ENCODE data around the gene NPTX1.
A peak's percentile ranks its signal among the peaks of the same experiment; 100 is the strongest.

The NPTX1 gene

DNA sequence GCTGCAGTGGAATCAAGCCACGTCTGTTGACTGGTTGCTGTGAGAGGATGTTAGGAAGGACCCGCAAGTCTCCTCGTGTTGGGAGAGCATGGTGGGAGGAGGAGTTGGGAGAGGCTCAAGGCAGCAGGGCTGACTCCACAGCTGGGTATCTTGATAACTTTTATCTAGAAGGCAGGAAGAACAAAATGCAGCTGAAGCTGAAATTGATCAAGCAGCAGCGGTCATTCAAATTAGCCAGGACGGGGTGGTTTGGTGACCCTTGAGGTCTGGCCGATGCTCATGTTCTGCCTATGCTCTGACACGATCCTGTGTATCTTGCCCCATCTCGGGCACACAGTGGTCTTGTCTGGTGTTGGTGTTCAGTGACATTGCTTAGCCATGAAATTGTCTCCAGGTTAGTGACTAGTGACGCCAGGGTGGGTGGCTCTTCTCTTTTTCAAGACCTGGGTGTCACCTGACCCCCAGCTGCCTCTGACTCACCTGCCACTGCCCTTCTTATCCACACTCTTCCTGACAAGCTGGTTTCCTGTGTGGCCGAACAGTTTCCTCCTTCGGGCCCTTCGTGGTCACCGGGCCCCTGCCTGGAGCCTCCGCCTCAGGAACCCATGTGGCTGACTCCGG lies 19.1 kb downstream of the NPTX1 start:
- TF ChIP-seq MYC (IDR thresholded peaks at IDR 0.05; ENCODE audit: low read depth, low read length) = peak; percentile 56; the same call in 1 of the 2 replicates
- TF ChIP-seq POLR2A (IDR thresholded peaks at IDR 0.05; ENCODE audit: extremely low read depth, insufficient read length) = no peak
- DNase-seq (ENCODE audit: low read depth) = peak; percentile 48
- no peak overlapping the region for H3K4me3 ChIP-seq (ENCODE audit: low read depth, low read length)

DNA sequence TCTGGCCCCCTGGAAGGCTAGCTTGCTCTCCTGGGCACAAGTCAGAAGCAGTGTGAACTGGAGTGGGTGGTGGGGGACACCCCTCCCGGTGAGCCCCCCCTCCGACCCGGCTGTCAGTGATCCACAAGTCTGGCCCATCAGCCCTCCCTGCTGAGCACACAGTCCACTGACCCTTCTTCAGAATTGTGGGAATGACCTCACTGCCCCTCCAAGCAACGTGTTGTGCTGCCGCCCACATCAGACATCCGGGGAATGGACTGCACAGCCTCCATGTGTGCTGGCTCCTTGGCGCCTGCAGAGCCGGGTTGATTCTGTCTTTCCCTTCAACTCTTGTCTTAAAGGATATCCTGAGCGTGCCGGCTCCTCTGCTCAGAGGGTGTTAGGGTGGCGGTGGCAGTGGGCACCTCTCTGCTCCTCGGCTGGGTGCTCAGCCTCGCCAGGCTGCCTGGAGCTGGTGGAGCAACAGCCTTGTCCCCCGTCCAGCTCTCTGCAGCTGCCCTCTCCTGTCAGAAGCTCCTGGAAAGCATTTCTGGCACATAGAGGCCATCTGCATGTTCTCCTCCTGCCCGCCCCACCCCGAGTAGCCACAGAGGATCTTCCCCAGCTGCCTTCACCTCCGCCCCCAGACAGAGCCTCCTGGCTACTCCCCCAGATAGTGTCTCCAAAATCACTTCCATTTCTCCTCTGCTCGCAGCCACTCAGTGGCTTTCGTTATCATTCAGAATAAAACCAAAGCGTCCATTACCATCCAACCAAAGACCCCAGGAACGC lies 19.8 kb downstream of the NPTX1 start:
- H3K4me3 ChIP-seq (ENCODE audit: low read depth, low read length) = no peak overlapping the region
- no peak for DNase-seq (ENCODE audit: low read depth)
- no peak for TF ChIP-seq POLR2A (IDR thresholded peaks at IDR 0.05; ENCODE audit: extremely low read depth, insufficient read length)

DNA sequence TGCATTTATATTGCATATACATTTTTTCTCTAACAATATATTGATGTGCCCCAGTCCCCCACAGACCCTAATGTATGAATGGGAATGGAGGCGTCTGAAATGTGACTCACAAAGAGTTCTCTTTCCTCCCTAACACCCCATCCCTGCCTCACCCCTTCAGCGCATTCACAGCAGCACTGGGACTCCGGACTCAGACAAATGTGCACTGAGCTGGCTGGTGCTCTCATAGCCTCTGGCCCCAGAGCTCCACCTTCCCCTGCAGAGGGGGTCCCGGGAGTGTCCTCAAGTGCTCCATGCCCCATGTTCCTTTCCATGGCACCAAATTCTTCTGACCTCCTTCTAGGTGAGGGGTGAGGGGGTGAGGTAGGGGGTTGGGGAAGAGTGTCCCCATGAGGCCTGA lies 20.6 kb downstream of the NPTX1 start:
- DNase-seq (ENCODE audit: low read depth) = peak; percentile 26
- no peak for TF ChIP-seq POLR2A (IDR thresholded peaks at IDR 0.05; ENCODE audit: extremely low read depth, insufficient read length)
- TF ChIP-seq MYC (IDR thresholded peaks at IDR 0.05; ENCODE audit: low read depth, low read length) = 0 out of 2 replicates have a peak, but pooled peaks have one; percentile 9
- TF ChIP-seq, protein P1, sequence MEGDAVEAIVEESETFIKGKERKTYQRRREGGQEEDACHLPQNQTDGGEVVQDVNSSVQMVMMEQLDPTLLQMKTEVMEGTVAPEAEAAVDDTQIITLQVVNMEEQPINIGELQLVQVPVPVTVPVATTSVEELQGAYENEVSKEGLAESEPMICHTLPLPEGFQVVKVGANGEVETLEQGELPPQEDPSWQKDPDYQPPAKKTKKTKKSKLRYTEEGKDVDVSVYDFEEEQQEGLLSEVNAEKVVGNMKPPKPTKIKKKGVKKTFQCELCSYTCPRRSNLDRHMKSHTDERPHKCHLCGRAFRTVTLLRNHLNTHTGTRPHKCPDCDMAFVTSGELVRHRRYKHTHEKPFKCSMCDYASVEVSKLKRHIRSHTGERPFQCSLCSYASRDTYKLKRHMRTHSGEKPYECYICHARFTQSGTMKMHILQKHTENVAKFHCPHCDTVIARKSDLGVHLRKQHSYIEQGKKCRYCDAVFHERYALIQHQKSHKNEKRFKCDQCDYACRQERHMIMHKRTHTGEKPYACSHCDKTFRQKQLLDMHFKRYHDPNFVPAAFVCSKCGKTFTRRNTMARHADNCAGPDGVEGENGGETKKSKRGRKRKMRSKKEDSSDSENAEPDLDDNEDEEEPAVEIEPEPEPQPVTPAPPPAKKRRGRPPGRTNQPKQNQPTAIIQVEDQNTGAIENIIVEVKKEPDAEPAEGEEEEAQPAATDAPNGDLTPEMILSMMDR (IDR thresholded peaks at IDR 0.05; ENCODE audit: low read depth, low read length) = no peak
- TF ChIP-seq, protein P2, sequence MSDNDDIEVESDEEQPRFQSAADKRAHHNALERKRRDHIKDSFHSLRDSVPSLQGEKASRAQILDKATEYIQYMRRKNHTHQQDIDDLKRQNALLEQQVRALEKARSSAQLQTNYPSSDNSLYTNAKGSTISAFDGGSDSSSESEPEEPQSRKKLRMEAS (IDR thresholded peaks at IDR 0.05; ENCODE audit: low read depth, low read length) = no peak
- peak overlapping the region; percentile 71 for H3K4me3 ChIP-seq (ENCODE audit: low read depth, low read length)

DNA sequence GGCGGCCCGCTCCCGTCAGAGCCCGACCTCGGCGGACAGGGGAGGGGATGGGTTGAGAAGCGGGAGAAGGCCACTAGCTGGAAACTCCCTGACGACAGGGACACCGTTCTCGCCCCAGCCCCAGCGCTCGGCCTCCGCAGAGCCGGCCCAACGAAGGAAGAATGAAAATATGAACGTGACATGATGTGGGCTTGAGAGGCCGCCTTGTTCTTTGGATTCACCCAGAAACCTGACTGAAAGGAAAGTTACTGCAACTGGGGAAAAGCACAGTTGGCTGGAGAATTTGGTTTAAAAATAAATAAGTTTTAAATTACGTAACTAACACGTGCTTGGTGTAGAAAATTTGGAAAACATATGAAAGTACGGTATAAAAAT lies 21.1 kb downstream of the NPTX1 start:
- no peak for DNase-seq (ENCODE audit: low read depth)
- H3K4me3 ChIP-seq (ENCODE audit: low read depth, low read length) = peak overlapping the region; percentile 71
- TF ChIP-seq MYC (IDR thresholded peaks at IDR 0.05; ENCODE audit: low read depth, low read length) = no peak
- TF ChIP-seq, protein P2 (IDR thresholded peaks at IDR 0.05; ENCODE audit: low read depth, low read length) = peak; percentile 33; the same call in 1 of the 2 replicates

DNA sequence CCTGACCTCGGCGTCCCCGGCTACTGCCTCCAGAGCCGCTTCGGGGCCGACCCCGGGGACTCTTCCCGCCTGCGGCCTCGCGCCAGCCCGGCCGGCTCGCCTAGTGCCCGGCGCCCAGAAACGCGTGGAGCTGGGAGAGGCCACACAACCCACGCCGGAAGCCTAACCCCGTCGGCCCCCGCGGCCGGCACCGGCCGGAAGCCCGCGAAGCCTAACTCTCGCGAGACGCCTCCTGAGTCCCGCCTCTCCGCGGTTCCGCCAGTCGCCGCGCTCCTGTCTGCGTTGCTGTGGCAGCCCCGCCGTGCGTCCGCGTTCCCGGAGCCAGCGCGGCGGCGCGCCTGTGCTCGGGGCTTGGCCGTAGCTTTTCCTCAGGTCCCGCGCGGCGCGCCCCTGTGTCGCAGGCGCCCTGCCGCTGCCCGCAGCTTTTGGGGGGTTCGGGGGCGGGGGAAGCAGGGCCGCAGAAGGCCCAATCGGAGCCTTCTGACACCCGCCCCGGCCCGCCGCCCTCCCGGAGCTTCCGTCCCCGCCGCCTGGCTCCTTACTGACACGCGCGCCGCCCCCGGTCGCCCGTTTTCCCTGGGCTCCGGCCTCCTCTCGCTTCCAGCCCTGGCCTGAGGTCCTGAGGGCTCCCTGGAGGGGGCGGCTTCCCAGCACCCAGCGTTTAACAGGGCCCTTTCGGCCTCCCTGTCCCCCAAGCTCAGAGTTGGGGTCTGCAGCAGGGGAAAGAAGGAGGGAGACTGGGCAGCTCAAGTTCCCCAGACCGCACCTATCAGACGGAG lies 21.7 kb downstream of the NPTX1 start:
- DNase-seq (ENCODE audit: low read depth) = peak; percentile 98
- TF ChIP-seq, protein P1 (IDR thresholded peaks at IDR 0.05; ENCODE audit: low read depth, low read length) = no peak
- peak; percentile 88 for TF ChIP-seq POLR2A (IDR thresholded peaks at IDR 0.05; ENCODE audit: extremely low read depth, insufficient read length)
- TF ChIP-seq, protein P2 (IDR thresholded peaks at IDR 0.05; ENCODE audit: low read depth, low read length) = peak; percentile 86
- peak; percentile 96 for TF ChIP-seq MYC (IDR thresholded peaks at IDR 0.05; ENCODE audit: low read depth, low read length)
- H3K4me3 ChIP-seq (ENCODE audit: low read depth, low read length) = peak overlapping the region; percentile 78

DNA sequence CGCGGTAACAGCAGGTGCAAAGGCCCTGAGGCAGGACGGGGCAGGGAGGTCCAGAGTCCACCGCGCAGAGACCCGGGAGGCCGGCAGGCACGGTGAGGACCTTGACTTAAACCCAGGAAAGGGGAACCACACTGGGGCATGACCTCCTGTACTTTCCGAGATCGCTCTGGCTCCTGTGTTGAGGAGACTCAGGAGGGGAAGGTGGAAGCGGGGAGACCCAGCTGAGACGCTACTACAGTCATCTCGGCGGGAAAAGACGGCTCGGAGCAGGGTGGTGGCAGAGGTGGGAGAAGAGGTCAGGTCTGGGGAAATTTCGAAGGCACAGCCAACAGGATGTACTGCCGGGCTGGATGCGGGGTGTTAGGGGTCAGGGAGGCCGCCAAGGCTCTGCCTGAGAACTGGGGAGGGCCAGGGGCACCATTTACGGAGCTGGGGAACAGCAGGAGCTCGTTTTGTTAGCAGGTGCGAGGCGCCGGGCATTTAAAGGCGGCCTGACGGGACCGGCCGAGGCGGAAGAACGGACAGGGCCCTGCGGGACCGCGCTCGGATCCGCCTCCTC lies 22.3 kb downstream of the NPTX1 start:
- DNase-seq (ENCODE audit: low read depth) = peak; percentile 36

More for the DNA sequence above, 22.3 kb downstream of the NPTX1 start:
- TF ChIP-seq, protein P2 (IDR thresholded peaks at IDR 0.05; ENCODE audit: low read depth, low read length) = no peak
- TF ChIP-seq, protein P1 (IDR thresholded peaks at IDR 0.05; ENCODE audit: low read depth, low read length) = no peak
- no peak for TF ChIP-seq MYC (IDR thresholded peaks at IDR 0.05; ENCODE audit: low read depth, low read length)
- no peak for TF ChIP-seq POLR2A (IDR thresholded peaks at IDR 0.05; ENCODE audit: extremely low read depth, insufficient read length)
- H3K4me3 ChIP-seq (ENCODE audit: low read depth, low read length) = peak overlapping the region; percentile 78
